ENCODE measurements around the gene CISH.

CISH gene

GRCh38 chr3:50592568-50592967 is 19.0 kb downstream of the CISH start:
- DNase-seq: no peak

- DNase-seq: no peak
These were observed 20.3 kb downstream of the CISH start for GRCh38 chr3:50591196-50591741.

- DNase-seq: no peak
These were observed 22.7 kb downstream of the CISH start for GRCh38 chr3:50588759-50589433.

GRCh38 chr3:50587806-50588758 is 23.5 kb downstream of the CISH start:
- no peak for DNase-seq

GRCh38 chr3:50587373-50587772 is 24.2 kb downstream of the CISH start:
- DNase-seq: no peak

GRCh38 chr3:50586763-50587070 is 24.9 kb downstream of the CISH start:
- no peak for DNase-seq

- DNase-seq: no peak
These were observed 25.4 kb downstream of the CISH start for GRCh38 chr3:50585919-50586762.

GRCh38 chr3:50584391-50584790 is 27.2 kb downstream of the CISH start:
- DNase-seq: no peak

GRCh38 chr3:50583897-50584296 is 27.7 kb downstream of the CISH start:
- no peak for DNase-seq

- no peak for DNase-seq
These were observed 29.5 kb downstream of the CISH start for GRCh38 chr3:50582083-50582482.

- no peak for DNase-seq
These were observed 30.1 kb downstream of the CISH start for GRCh38 chr3:50581459-50581842.

GRCh38 chr3:50580683-50581458 is 30.7 kb downstream of the CISH start:
- DNase-seq: no peak

GRCh38 chr3:50577348-50577747 is 34.2 kb downstream of the CISH start:
- no peak for DNase-seq

GRCh38 chr3:50575372-50575771 is 36.2 kb downstream of the CISH start:
- no peak for DNase-seq

- DNase-seq: no peak
These were observed 37.1 kb downstream of the CISH start for GRCh38 chr3:50574444-50574831.

- DNase-seq: no peak
These were observed 37.8 kb downstream of the CISH start for GRCh38 chr3:50573566-50574443.

- no peak for DNase-seq
These were observed 38.7 kb downstream of the CISH start for GRCh38 chr3:50572801-50573371.

- DNase-seq: peak in 1 of 2 experiments; percentile 3
These were observed 39.4 kb downstream of the CISH start for GRCh38 chr3:50572158-50572557.

GRCh38 chr3:50571486-50571885 is 40.1 kb downstream of the CISH start:
- DNase-seq: no peak

- DNase-seq: no peak
These were observed 40.9 kb downstream of the CISH start for GRCh38 chr3:50570508-50571279.
